Psoas muscle (tissue), 8 donors: Measurements from ENCODE around the gene RTN4R. TPM values are rescaled to one million over a fixed set of nuclear protein-coding genes. Genes with fewer than 3 reads are reported as not detected.

ENCODE experiments used
- ATAC-seq, 4 donors: fragments of 200-7000 bp; cut with Tn5 transposase; one replicate each; pipeline ENCODE4 v1.9.1; 2020; ENCODE audit warnings: moderate library complexity in 3 of 4, mild to moderate bottlenecking in 2 of 4
- DNase-seq, 2 donors: peaks; one replicate each; pipeline ENCODE4 v3.0.0-alpha.2; 2020
- H3K27ac ChIP-seq: fragments of 200-600 bp; one replicate; pipeline ENCODE4 v1.8.0; 2022
- H3K27me3 ChIP-seq, 3 donors: fragments of 200-600 bp in 1 of 3; one replicate each; pipeline versions ENCODE4 v1.6.1 to v1.8.0; 2013 to 2022; ENCODE audit warnings: low read length in 2 of 3, mild to moderate bottlenecking in 2 of 3, moderate library complexity in 1 of 3; ENCODE audit not compliant: insufficient read depth in 3 of 3
- H3K36me3 ChIP-seq, 2 donors: fragments of 200-600 bp in 1 of 2; one replicate each; pipeline versions ENCODE4 v1.6.1 to v1.8.0; 2013 to 2022; ENCODE audit warnings: low read depth in 1 of 2, mild to moderate bottlenecking in 1 of 2, moderate library complexity in 1 of 2; ENCODE audit not compliant: insufficient read depth in 1 of 2
- H3K4me1 ChIP-seq: fragments of 200-600 bp; one replicate; pipeline ENCODE4 v1.8.0; 2022
- H3K4me3 ChIP-seq: fragments of 200-600 bp; one replicate; pipeline ENCODE4 v1.8.0; 2022; ENCODE audit warnings: mild to moderate bottlenecking
- H3K9me3 ChIP-seq: fragments of 200-600 bp; one replicate; pipeline ENCODE4 v1.8.0; 2022
- CTCF ChIP-seq: fragments of 200-600 bp; IDR thresholded peaks from one replicate; pipeline ENCODE4 v1.8.0; 2022; ENCODE audit warnings: antibody characterized with exemption
- WGBS, 3 donors: extraction: QIAGEN DNeasy Blood & Tissue Kit; methylation state at CpG; one replicate each; pipeline versions ENCODE4 v1.1.6 to v1.1.7; 2013; 5-methylcytosine and 5-hydroxymethylcytosine counted together
- intact Hi-C, 2 donors: fragments of 100-400 bp; cut with DNase I; formaldehyde crosslinking; loops; one replicate each; pipeline versions ENCODE4 v1.11.0 to v1.14.2; 2022
- polyA plus RNA-seq, 3 donors: library from polyadenylated mRNA; stranded (reverse); fragments of 200-250 nt; gene quantifications; one replicate each; pipeline ENCODE4 v1.2.3, GENCODE V29; 2013
- total RNA-seq, 4 donors: library from RNA; stranded (reverse); fragmentation: NEBNext Ultra II Directional in 2 of 4; extraction: Animal tissue kit (Norgen Biotek cat#: 25700) in 2 of 4; gene quantifications; one replicate each; pipeline versions ENCODE4 v1.2.1 to v1.2.4, GENCODE V29; 2021 to 2023
- donor health status: healthy with polysubstance abuse.
- donor health status: DM: no; HTN: no; CAD: no; lungs with moderate emphysema.
- donor health status: Bipolar disorder and iron deficiency.
- donor health status: healthy.
- donor health status: DM: yes; HTN: yes; CAD: no.
- donor health status: DM: no; HTN: no; CAD: no.
- donor health status: DM: no; HTN: no; CAD: no.
- donor health status: DM: yes; HTN: yes; CAD: no.

Gene RTN4R
- total and polyA plus RNA-seq, 7 donors, result 0.12 to 2.4 (median 0.36) TPM

- 83 to 89% (median 88%) methylated on average over 12 of the region's 12 CpGs for WGBS, 3 donors
- Histone ChIP-seq H3K4me1 (peaks cover 2% of the 10 kb centered on the region), H3K27me3 (no peaks in the 10 kb centered on the region), H3K27ac (no peak overlapping the region), H3K4me3 (no peak overlapping the region), H3K9me3 (no peaks in the 10 kb centered on the region), H3K36me3 (no peaks in the 10 kb centered on the region)
- no peak for TF ChIP-seq CTCF
- no peak for ATAC-seq
- intact Hi-C loops, result no loop called here
- no peak for DNase-seq
These were observed 51.1 kb downstream of the RTN4R start for GRCh38 chr22:20216863-20217499.

- Histone ChIP-seq H3K4me3 (no peak overlapping the region), H3K36me3 (no peaks in the 10 kb centered on the region), H3K4me1 (no peaks in the 10 kb centered on the region), H3K9me3 (no peaks in the 10 kb centered on the region), H3K27me3 (no peaks in the 10 kb centered on the region), H3K27ac (no peak overlapping the region)
- ATAC-seq (no peak), DNase-seq (no peak)
- intact Hi-C loops, result no loop called here
- no peak for TF ChIP-seq CTCF
- 84 to 100% (median 93%) methylated on average over 2 to 4 of the region's 4 CpGs for WGBS, 3 donors
These were observed 52.4 kb downstream of the RTN4R start for GRCh38 chr22:20215742-20216141.

DNA sequence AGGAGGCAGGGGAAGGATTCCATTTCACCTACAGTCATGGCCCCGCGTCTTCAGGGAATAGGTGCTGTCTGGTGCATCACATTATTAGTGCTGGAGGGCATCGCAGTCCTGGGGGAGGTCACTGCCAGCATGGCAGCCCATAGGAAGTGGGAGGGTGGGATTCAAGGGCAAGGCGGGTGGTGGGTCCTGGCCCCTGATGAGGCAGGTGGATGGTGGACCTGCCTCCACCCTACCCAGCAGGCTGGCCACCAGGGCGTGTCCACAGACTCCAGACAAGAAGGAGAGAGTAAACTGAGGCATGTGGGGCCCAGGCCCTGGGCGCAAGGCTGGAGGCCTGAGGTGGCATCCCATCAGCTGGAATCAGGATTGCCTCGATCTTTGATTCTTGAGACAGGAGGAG, 53.3 kb downstream of the RTN4R start:
- ATAC-seq (no peak), DNase-seq (no peak)
- Histone ChIP-seq H3K27ac (no peak overlapping the region), H3K36me3 (no peaks in the 10 kb centered on the region), H3K27me3 (no peaks in the 10 kb centered on the region), H3K9me3 (no peaks in the 10 kb centered on the region), H3K4me3 (no peak overlapping the region), H3K4me1 (no peaks in the 10 kb centered on the region)
- intact Hi-C loops, result no loop called here
- TF ChIP-seq CTCF, result no peak
- WGBS, 3 donors, result 90 to 95% (median 91%) methylated on average over 7 of the region's 7 CpGs

DNA sequence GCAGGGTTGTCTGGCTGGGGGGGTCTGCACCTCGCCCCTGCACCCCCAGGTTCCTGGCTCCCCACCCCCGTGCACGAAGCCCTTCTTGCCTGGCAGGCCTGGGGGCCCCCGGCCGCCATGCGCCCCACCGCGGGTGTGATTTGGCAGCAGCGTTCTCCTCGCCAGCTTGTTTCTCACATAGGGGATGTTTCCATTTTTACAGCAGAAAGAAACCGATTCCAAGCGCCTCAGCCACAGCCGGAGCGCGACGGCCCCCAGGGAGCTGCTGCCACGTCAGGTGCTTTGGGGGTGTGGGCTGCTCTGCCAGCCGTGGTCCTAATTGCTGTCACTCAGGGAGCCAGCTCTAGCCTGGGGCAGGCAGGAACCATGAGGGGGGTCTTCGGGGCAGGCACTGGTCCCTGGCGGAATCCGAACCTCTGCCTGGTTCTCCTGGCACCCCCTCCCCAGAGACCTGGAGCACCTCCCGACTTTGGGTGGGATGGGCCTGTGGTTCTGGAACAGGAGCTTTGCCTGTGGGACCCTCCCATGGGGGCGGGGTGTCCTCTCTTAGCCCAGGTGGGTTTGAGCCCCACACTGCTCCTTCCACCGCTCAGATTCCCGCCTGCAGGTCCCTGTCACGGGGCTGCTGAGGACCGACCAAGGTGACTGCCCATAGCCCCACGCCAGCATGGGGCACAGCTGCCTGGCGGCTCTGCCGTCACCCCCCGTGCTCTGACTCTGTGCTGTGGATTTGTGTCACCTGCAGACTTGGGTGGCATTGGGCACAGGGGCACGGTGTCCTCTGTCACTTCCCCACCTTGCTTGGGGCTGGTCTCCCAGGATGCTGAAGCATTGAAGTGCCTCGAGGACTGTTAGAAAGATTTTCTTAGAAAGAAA, 54.0 kb downstream of the RTN4R start:
- no peaks in the 10 kb centered on the region for H3K27me3 ChIP-seq
- H3K27ac ChIP-seq, result no peak overlapping the region
- H3K4me1 ChIP-seq, result no peaks in the 10 kb centered on the region
- intact Hi-C loops, result no loop called here
- ATAC-seq (no peak), DNase-seq (no peak)
- H3K9me3 ChIP-seq, result no peaks in the 10 kb centered on the region
- no peak for TF ChIP-seq CTCF
- WGBS, 3 donors, result 61 to 71% (median 69%) methylated on average over 33 of the region's 33 CpGs
- H3K36me3 ChIP-seq, result no peaks in the 10 kb centered on the region
- no peak overlapping the region for H3K4me3 ChIP-seq
